GM12874 (cell line): ENCODE results near the gene LAPTM5.
A peak's percentile ranks its signal among the peaks of the same experiment; 100 is the strongest.

ENCODE experiments used
- TF ChIP-seq, protein P1 (sequence below): IDR thresholded peaks from 2 replicates; pipeline ENCODE4 v1.5.1; 2011; ENCODE audit warnings: low read depth, mild to moderate bottlenecking, control low read depth, low read length, moderate library complexity; ENCODE audit not compliant: insufficient read depth

Gene LAPTM5

DNA sequence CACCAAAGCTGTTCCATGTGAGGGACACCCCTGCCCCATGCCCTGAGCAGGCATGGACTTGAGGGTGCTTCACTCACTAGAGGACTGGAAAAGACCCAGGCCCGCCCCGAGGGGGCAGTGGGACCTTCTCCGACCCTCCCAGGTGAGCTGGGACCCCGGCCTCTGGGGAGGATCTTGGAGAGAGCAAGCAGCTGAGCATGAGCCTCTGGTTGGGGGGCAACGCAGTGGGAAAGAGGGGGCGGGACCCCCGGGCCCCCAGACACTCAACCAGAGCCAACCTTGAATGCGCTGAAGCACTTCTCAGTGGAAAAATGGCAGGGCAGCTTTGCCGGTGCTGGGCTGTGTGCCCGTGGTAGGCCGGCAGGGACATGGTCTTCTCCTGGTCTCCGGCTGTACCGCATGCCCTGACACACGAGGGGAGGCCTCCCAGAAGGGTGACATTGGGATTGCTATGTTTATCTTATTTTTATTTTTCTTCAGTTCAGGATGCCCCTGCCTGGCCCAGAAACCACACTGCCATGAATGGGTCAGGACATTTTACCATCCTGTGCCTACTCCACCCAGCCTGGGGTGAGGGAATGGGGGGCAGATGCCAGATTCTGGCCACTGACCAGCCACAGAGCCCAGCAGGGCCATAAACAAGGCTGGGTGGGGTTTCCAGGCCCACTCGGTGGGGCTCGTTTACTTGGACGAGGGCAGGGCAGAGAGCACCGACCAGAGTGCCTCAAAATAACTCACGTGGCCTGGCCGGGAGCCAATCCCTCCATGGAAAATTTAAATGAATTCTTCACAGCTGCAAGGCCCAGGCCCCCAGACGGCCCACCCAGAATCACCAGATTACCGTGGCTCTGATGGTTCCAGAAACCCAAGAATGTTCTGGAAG lies 17.2 kb upstream of the LAPTM5 start:
- TF ChIP-seq, protein P1, sequence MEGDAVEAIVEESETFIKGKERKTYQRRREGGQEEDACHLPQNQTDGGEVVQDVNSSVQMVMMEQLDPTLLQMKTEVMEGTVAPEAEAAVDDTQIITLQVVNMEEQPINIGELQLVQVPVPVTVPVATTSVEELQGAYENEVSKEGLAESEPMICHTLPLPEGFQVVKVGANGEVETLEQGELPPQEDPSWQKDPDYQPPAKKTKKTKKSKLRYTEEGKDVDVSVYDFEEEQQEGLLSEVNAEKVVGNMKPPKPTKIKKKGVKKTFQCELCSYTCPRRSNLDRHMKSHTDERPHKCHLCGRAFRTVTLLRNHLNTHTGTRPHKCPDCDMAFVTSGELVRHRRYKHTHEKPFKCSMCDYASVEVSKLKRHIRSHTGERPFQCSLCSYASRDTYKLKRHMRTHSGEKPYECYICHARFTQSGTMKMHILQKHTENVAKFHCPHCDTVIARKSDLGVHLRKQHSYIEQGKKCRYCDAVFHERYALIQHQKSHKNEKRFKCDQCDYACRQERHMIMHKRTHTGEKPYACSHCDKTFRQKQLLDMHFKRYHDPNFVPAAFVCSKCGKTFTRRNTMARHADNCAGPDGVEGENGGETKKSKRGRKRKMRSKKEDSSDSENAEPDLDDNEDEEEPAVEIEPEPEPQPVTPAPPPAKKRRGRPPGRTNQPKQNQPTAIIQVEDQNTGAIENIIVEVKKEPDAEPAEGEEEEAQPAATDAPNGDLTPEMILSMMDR: no peak

GRCh38 chr1:30773722-30774358 lies 16.3 kb upstream of the LAPTM5 start:
- TF ChIP-seq, protein P1: no peak

- TF ChIP-seq, protein P1: no peak
Measured at GRCh38 chr1:30771005-30771404, 13.4 kb upstream of the LAPTM5 start.

DNA sequence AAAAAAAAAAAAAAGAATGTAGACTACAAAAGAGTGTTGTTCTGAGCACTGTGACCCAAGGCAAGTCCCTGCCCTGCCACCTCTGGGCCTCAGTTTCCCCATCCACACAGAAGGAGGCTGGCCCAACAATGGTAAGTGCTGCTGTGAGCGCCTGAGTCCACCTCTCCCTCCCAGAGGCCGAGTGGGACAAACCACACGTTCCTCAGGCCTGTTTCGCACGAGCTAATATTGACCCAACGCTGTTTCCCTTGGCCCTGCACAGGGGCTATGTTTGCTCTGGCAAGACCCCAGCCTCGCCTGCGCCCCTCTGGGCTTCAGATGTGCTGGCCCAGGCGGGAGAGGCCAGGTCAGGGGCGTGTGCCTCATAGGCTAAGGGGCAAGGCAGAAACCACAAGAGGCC lies 12.6 kb upstream of the LAPTM5 start:
- TF ChIP-seq, protein P1: no peak

GRCh38 chr1:30768830-30769718 lies 11.5 kb upstream of the LAPTM5 start:
- TF ChIP-seq, protein P1: peak; percentile 21; the same call in 1 of the 2 replicates

GRCh38 chr1:30768159-30768829 lies 10.7 kb upstream of the LAPTM5 start:
- TF ChIP-seq, protein P1: no peak
